Subcutaneous abdominal adipose tissue (tissue), 5 donors: ENCODE results near the gene RUFY3.
"Not testable (repeated sequence)": the region's sequence is repeated elsewhere in the genome, so short reads cannot be mapped to it uniquely, and the experiment has no call there.

Experiments used
- H3K27ac ChIP-seq: one replicate; pipeline ENCODE4 v1.7.0; 2013; ENCODE audit warnings: low read depth, mild to moderate bottlenecking, inconsistent platforms, low read length, moderate library complexity
- H3K27me3 ChIP-seq, 5 donors: one replicate each; pipeline ENCODE4 v1.7.0; 2013; ENCODE audit warnings: low read length in 5 of 5, inconsistent platforms in 1 of 5; ENCODE audit not compliant: control insufficient read depth in 5 of 5, insufficient read depth in 4 of 5
- H3K36me3 ChIP-seq, 5 donors: one replicate each; pipeline ENCODE4 v1.7.0; 2013; ENCODE audit warnings: low read length in 5 of 5; ENCODE audit not compliant: control insufficient read depth in 5 of 5, insufficient read depth in 5 of 5
- H3K4me1 ChIP-seq, 5 donors: one replicate each; pipeline ENCODE4 v1.7.0; 2013; ENCODE audit warnings: low read length in 5 of 5, mild to moderate bottlenecking in 3 of 5, moderate library complexity in 1 of 5; ENCODE audit not compliant: control insufficient read depth in 5 of 5, insufficient read depth in 5 of 5
- H3K4me3 ChIP-seq, 5 donors: one replicate each; pipeline ENCODE4 v1.7.0; 2013; ENCODE audit warnings: low read length in 5 of 5, low read depth in 1 of 5
- H3K9ac ChIP-seq, 5 donors: one replicate each; pipeline ENCODE4 v1.7.0; 2013; ENCODE audit warnings: low read length in 5 of 5, mild to moderate bottlenecking in 4 of 5, moderate library complexity in 3 of 5
- H3K9me3 ChIP-seq, 5 donors: one replicate each; pipeline ENCODE4 v1.7.0; 2013; ENCODE audit warnings: low read length in 5 of 5; ENCODE audit not compliant: control insufficient read depth in 5 of 5
- donor health status: healthy.
- donor health status: healthy.
- donor health status: healthy.
- donor health status: healthy.
- donor health status: healthy.

RUFY3 gene

GRCh38 chr4:70734971-70735370 is 13.2 kb downstream of the RUFY3 start:
- H3K9me3 ChIP-seq = no peaks in the 10 kb centered on the region
- peaks cover 0 to 2% (median 0%) of the 10 kb centered on the region in 5 donors for H3K36me3 ChIP-seq
- peak overlapping the region; percentile 81 for H3K27ac ChIP-seq
- peak overlapping the region; percentile 32 to 73 (median 64) for H3K9ac ChIP-seq
- peaks cover 6 to 23% (median 17%) of the 10 kb centered on the region in 5 donors for H3K4me1 ChIP-seq
- H3K27me3 ChIP-seq = no peaks in the 10 kb centered on the region
- H3K4me3 ChIP-seq = peak overlapping the region; percentile 53 to 72 (median 60)

- not testable (repeated sequence) for H3K4me3 ChIP-seq, H3K27me3 ChIP-seq, H3K9me3 ChIP-seq, H3K27ac ChIP-seq, H3K9ac ChIP-seq, H3K36me3 ChIP-seq
- peaks cover 6 to 23% (median 17%) of the 10 kb centered on the region in 5 donors for H3K4me1 ChIP-seq
Measured at GRCh38 chr4:70735915-70736314, 14.2 kb downstream of the RUFY3 start.

- no peak overlapping the region for H3K9ac ChIP-seq
- H3K27me3 ChIP-seq = no peaks in the 10 kb centered on the region
- no peaks in the 10 kb centered on the region for H3K36me3 ChIP-seq
- H3K9me3 ChIP-seq = no peaks in the 10 kb centered on the region
- no peak overlapping the region for H3K4me3 ChIP-seq
- no peak overlapping the region for H3K27ac ChIP-seq
- H3K4me1 ChIP-seq = peaks cover 6 to 23% (median 17%) of the 10 kb centered on the region in 5 donors
Measured at GRCh38 chr4:70737006-70737405, 15.2 kb downstream of the RUFY3 start.

- Histone ChIP-seq H3K36me3 (no peaks in the 10 kb centered on the region), H3K9ac (no peak overlapping the region), H3K27ac (no peak overlapping the region), H3K27me3 (no peaks in the 10 kb centered on the region), H3K9me3 (no peaks in the 10 kb centered on the region), H3K4me1 (peaks cover 7 to 26% (median 19%) of the 10 kb centered on the region in 5 donors), H3K4me3 (no peak overlapping the region)
Measured at GRCh38 chr4:70737409-70737808, 15.6 kb downstream of the RUFY3 start.

GRCh38 chr4:70739496-70740337 is 18.0 kb downstream of the RUFY3 start:
- Histone ChIP-seq H3K9me3 (no peaks in the 10 kb centered on the region), H3K9ac (no peak overlapping the region), H3K4me3 (no peak overlapping the region), H3K27ac (no peak overlapping the region), H3K36me3 (no peaks in the 10 kb centered on the region), H3K4me1 (peaks cover 7 to 28% (median 13%) of the 10 kb centered on the region in 5 donors), H3K27me3 (no peaks in the 10 kb centered on the region)

GRCh38 chr4:70741867-70742658 is 20.3 kb downstream of the RUFY3 start:
- no peak overlapping the region for H3K9ac ChIP-seq
- no peaks in the 10 kb centered on the region for H3K27me3 ChIP-seq
- no peaks in the 10 kb centered on the region for H3K9me3 ChIP-seq
- H3K4me3 ChIP-seq = no peak overlapping the region
- H3K27ac ChIP-seq = peak overlapping the region; percentile 21
- no peaks in the 10 kb centered on the region for H3K36me3 ChIP-seq
- H3K4me1 ChIP-seq = peaks cover 1 to 27% (median 14%) of the 10 kb centered on the region in 5 donors

GRCh38 chr4:70743731-70744130 is 22.0 kb downstream of the RUFY3 start:
- Histone ChIP-seq H3K27me3 (no peaks in the 10 kb centered on the region), H3K4me1 (peaks cover 1 to 26% (median 14%) of the 10 kb centered on the region in 5 donors), H3K27ac (no peak overlapping the region), H3K9ac (no peak overlapping the region), H3K9me3 (no peaks in the 10 kb centered on the region), H3K4me3 (no peak overlapping the region), H3K36me3 (no peaks in the 10 kb centered on the region)

- no peak overlapping the region for H3K9ac ChIP-seq
- H3K4me3 ChIP-seq = no peak overlapping the region
- H3K36me3 ChIP-seq = no peaks in the 10 kb centered on the region
- H3K27me3 ChIP-seq = no peaks in the 10 kb centered on the region
- peaks cover 1 to 26% (median 14%) of the 10 kb centered on the region in 5 donors for H3K4me1 ChIP-seq
- peak overlapping the region; percentile 48 for H3K27ac ChIP-seq
- no peaks in the 10 kb centered on the region for H3K9me3 ChIP-seq
Measured at GRCh38 chr4:70746179-70746839, 24.5 kb downstream of the RUFY3 start.

- no peak overlapping the region for H3K4me3 ChIP-seq
- no peak overlapping the region for H3K9ac ChIP-seq
- no peaks in the 10 kb centered on the region for H3K9me3 ChIP-seq
- H3K27ac ChIP-seq = no peak overlapping the region
- H3K27me3 ChIP-seq = no peaks in the 10 kb centered on the region
- H3K4me1 ChIP-seq = peaks cover 0 to 19% (median 10%) of the 10 kb centered on the region in 5 donors
- no peaks in the 10 kb centered on the region for H3K36me3 ChIP-seq
Measured at GRCh38 chr4:70747874-70748273, 26.1 kb downstream of the RUFY3 start.
